ENCODE results near the gene DNMT3A. TPM values are rescaled to one million over a fixed set of nuclear protein-coding genes. Genes with fewer than 3 reads are reported as not detected.

Gene DNMT3A
- total RNA-seq, 1 experiment from 2014 or later: 35.7 TPM

GRCh38 chr2:25300001-25300400 is 41.7 kb downstream of the DNMT3A start:
- no TSS peak for BruUV-seq (replicated peaks)
- DNase-seq: no peak
- H3K9me3 Mint-ChIP-seq (ENCODE audit: low read depth, unreplicated experiment): no peaks in the 10 kb centered on the region
- CTCF ChIA-PET: no interaction called here
- H3K4me3 Mint-ChIP-seq (ENCODE audit: low read depth, unreplicated experiment): no peak overlapping the region
- intact Hi-C loops (cut with micrococcal nuclease; ENCODE audit: unreplicated experiment): no loop called here
- H3K27ac Mint-ChIP-seq (ENCODE audit: unreplicated experiment): no peak overlapping the region
- H3K27me3 Mint-ChIP-seq (ENCODE audit: unreplicated experiment): no peaks in the 10 kb centered on the region
- no peaks in the 10 kb centered on the region for H3K4me1 Mint-ChIP-seq (ENCODE audit: low read depth, unreplicated experiment)
- TF ChIP-seq CTCF (IDR thresholded peaks at IDR 0.05; ENCODE audit: unreplicated experiment): no peak
- H3K36me3 Mint-ChIP-seq (ENCODE audit: insufficient read depth, unreplicated experiment): peaks cover 5% of the 10 kb centered on the region

- TF ChIP-seq CTCF (IDR thresholded peaks at IDR 0.05; ENCODE audit: unreplicated experiment): no peak
- no peak overlapping the region for H3K4me3 Mint-ChIP-seq (ENCODE audit: low read depth, unreplicated experiment)
- H3K27ac Mint-ChIP-seq (ENCODE audit: unreplicated experiment): no peak overlapping the region
- intact Hi-C loops (cut with micrococcal nuclease; ENCODE audit: unreplicated experiment): no loop called here
- no peaks in the 10 kb centered on the region for H3K9me3 Mint-ChIP-seq (ENCODE audit: low read depth, unreplicated experiment)
- no peaks in the 10 kb centered on the region for H3K27me3 Mint-ChIP-seq (ENCODE audit: unreplicated experiment)
- no TSS peak for BruUV-seq (replicated peaks)
- H3K36me3 Mint-ChIP-seq (ENCODE audit: insufficient read depth, unreplicated experiment): peaks cover 5% of the 10 kb centered on the region
- CTCF ChIA-PET: no interaction called here
- no peaks in the 10 kb centered on the region for H3K4me1 Mint-ChIP-seq (ENCODE audit: low read depth, unreplicated experiment)
- DNase-seq: no peak
Observed at GRCh38 chr2:25298776-25299431, 42.8 kb downstream of the DNMT3A start.

GRCh38 chr2:25297738-25298137 is 44.0 kb downstream of the DNMT3A start:
- CTCF ChIA-PET: no interaction called here
- no TSS peak for BruUV-seq (replicated peaks)
- intact Hi-C loops (cut with micrococcal nuclease; ENCODE audit: unreplicated experiment): no loop called here
- no peak overlapping the region for H3K27ac Mint-ChIP-seq (ENCODE audit: unreplicated experiment)
- no peak for TF ChIP-seq CTCF (IDR thresholded peaks at IDR 0.05; ENCODE audit: unreplicated experiment)
- H3K4me1 Mint-ChIP-seq (ENCODE audit: low read depth, unreplicated experiment): no peaks in the 10 kb centered on the region
- H3K9me3 Mint-ChIP-seq (ENCODE audit: low read depth, unreplicated experiment): no peaks in the 10 kb centered on the region
- H3K27me3 Mint-ChIP-seq (ENCODE audit: unreplicated experiment): no peaks in the 10 kb centered on the region
- no peak for DNase-seq
- no peak overlapping the region for H3K4me3 Mint-ChIP-seq (ENCODE audit: low read depth, unreplicated experiment)
- peaks cover 5% of the 10 kb centered on the region for H3K36me3 Mint-ChIP-seq (ENCODE audit: insufficient read depth, unreplicated experiment)

GRCh38 chr2:25295621-25296020 is 46.1 kb downstream of the DNMT3A start:
- BruUV-seq (replicated peaks): no TSS peak
- TF ChIP-seq CTCF (IDR thresholded peaks at IDR 0.05; ENCODE audit: unreplicated experiment): no peak
- intact Hi-C loops (cut with micrococcal nuclease; ENCODE audit: unreplicated experiment): no loop called here
- H3K9me3 Mint-ChIP-seq (ENCODE audit: low read depth, unreplicated experiment): no peaks in the 10 kb centered on the region
- no peak overlapping the region for H3K4me3 Mint-ChIP-seq (ENCODE audit: low read depth, unreplicated experiment)
- CTCF ChIA-PET: no interaction called here
- no peak for DNase-seq
- H3K27ac Mint-ChIP-seq (ENCODE audit: unreplicated experiment): peak overlapping the region; percentile 41
- no peaks in the 10 kb centered on the region for H3K27me3 Mint-ChIP-seq (ENCODE audit: unreplicated experiment)
- H3K4me1 Mint-ChIP-seq (ENCODE audit: low read depth, unreplicated experiment): no peaks in the 10 kb centered on the region
- H3K36me3 Mint-ChIP-seq (ENCODE audit: insufficient read depth, unreplicated experiment): peaks cover 5% of the 10 kb centered on the region

Measured in Calu3 (cell line).